ENCODE measurements around the gene SLC25A13.

SLC25A13 gene

GRCh38 chr7:96319439-96319838 is 2.5 kb downstream of the SLC25A13 start:
- Histone ChIP-seq H2BK12ac (ENCODE audit: low read length) (no peak overlapping the region), H3K14ac (ENCODE audit: low read length) (no peak overlapping the region), H3K27me3 (ENCODE audit: insufficient read depth, low read length) (no peaks in the 10 kb centered on the region)

DNA sequence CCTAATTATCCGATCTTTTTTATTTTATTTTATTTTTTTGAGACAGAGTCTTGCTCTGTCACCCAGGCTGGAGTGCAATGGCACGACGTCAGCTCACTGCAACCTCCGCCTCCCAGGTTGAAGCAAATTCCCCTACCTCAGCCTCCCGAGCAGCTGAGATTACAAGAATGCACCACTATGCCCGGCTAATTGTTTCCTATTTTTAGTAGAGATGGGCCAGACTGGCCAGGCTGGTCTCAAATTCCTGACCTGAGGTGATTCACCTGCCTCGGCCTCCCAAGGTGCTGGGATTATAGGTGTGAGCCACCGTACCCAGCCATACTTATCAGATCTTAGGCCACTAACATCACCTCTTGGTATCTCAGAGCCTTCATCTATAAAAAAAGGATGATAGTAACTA is 4.9 kb downstream of the SLC25A13 start:
- H3K4me1 ChIP-seq (ENCODE audit: control insufficient read depth in 1 of 2, insufficient read depth in 2 of 2, low read length in 2 of 2): peaks cover 8 to 18% of the 10 kb centered on the region in 2 experiments
- no peaks in the 10 kb centered on the region for H3K9me3 ChIP-seq (ENCODE audit: insufficient read depth, low read depth, low read length)
- H2BK12ac ChIP-seq (ENCODE audit: low read length): no peak overlapping the region
- peak; percentile 93 to 97 for DNase-seq
- no peak overlapping the region for H3K9ac ChIP-seq (ENCODE audit: low read length)
- H3K79me2 ChIP-seq (ENCODE audit: control insufficient read depth, insufficient read depth, low read length, poor library complexity): peaks cover 7% of the 10 kb centered on the region
- no peak overlapping the region for H3K23ac ChIP-seq (ENCODE audit: low read length)
- H3K27ac ChIP-seq (ENCODE audit: low read depth, low read length): no peak overlapping the region
- WGBS (ENCODE audit: extremely low coverage, insufficient coverage, insufficient read length): no CpG with 5 or more reads among the region's 8 CpGs
- H3K4me3 ChIP-seq (ENCODE audit: low read depth, low read length): no peak overlapping the region
- H3K79me1 ChIP-seq (ENCODE audit: low read length): peaks cover 8% of the 10 kb centered on the region
- H2AK5ac ChIP-seq (ENCODE audit: low read length): no peak overlapping the region
- no peak overlapping the region for H4K8ac ChIP-seq (ENCODE audit: low read depth, low read length)
- no peaks in the 10 kb centered on the region for H3K36me3 ChIP-seq (ENCODE audit: control insufficient read depth in 1 of 2, insufficient read depth in 2 of 2, low read length in 2 of 2)
- H2AFZ ChIP-seq (ENCODE audit: insufficient read depth, low read length, poor library complexity): no peak overlapping the region
- H2BK5ac ChIP-seq (ENCODE audit: low read depth, low read length, poor library complexity): no peak overlapping the region
- H4K91ac ChIP-seq (ENCODE audit: low read depth, low read length): no peak overlapping the region
- no peak overlapping the region for H2BK120ac ChIP-seq (ENCODE audit: insufficient read depth, low read length, poor library complexity)
- H3K14ac ChIP-seq (ENCODE audit: low read length): no peak overlapping the region
- peak overlapping the region; percentile 20 for H3K4me2 ChIP-seq (ENCODE audit: low read length)
- no peak overlapping the region for H3K4ac ChIP-seq (ENCODE audit: low read depth, low read length)
- H3K18ac ChIP-seq (ENCODE audit: low read length): no peak overlapping the region
- no peaks in the 10 kb centered on the region for H3K27me3 ChIP-seq (ENCODE audit: insufficient read depth, low read length)
- no peak overlapping the region for H4K12ac ChIP-seq (ENCODE audit: low read depth, low read length)

More at GRCh38 chr7:96319439-96319838, 2.5 kb downstream of the SLC25A13 start:
- Histone ChIP-seq H3K79me2 (ENCODE audit: control insufficient read depth, insufficient read depth, low read length, poor library complexity) (peaks cover 5% of the 10 kb centered on the region), H2AK5ac (ENCODE audit: low read length) (no peak overlapping the region), H3K4me3 (ENCODE audit: low read depth, low read length) (no peak overlapping the region), H3K4ac (ENCODE audit: low read depth, low read length) (no peak overlapping the region), H3K9ac (ENCODE audit: low read length) (no peak overlapping the region), H2AFZ (ENCODE audit: insufficient read depth, low read length, poor library complexity) (no peak overlapping the region), H3K23ac (ENCODE audit: low read length) (no peak overlapping the region), H3K18ac (ENCODE audit: low read length) (no peak overlapping the region), H3K4me2 (ENCODE audit: low read length) (no peak overlapping the region), H3K79me1 (ENCODE audit: low read length) (peaks cover 8% of the 10 kb centered on the region), H2BK5ac (ENCODE audit: low read depth, low read length, poor library complexity) (no peak overlapping the region), H4K91ac (ENCODE audit: low read depth, low read length) (no peak overlapping the region), H4K12ac (ENCODE audit: low read depth, low read length) (no peak overlapping the region), H2BK120ac (ENCODE audit: insufficient read depth, low read length, poor library complexity) (no peak overlapping the region), H3K4me1 (ENCODE audit: control insufficient read depth in 1 of 2, insufficient read depth in 2 of 2, low read length in 2 of 2) (peaks cover 9 to 14% of the 10 kb centered on the region in 2 experiments), H3K36me3 (ENCODE audit: control insufficient read depth in 1 of 2, insufficient read depth in 2 of 2, low read length in 2 of 2) (no peaks in the 10 kb centered on the region), H4K8ac (ENCODE audit: low read depth, low read length) (no peak overlapping the region), H3K27ac (ENCODE audit: low read depth, low read length) (no peak overlapping the region), H3K9me3 (ENCODE audit: insufficient read depth, low read depth, low read length) (no peaks in the 10 kb centered on the region)
- DNase-seq: no peak

- Histone ChIP-seq H2BK5ac (ENCODE audit: low read depth, low read length, poor library complexity) (no peak overlapping the region), H3K4me1 (ENCODE audit: control insufficient read depth in 1 of 2, insufficient read depth in 2 of 2, low read length in 2 of 2) (peaks cover 8 to 18% of the 10 kb centered on the region in 2 experiments), H2BK120ac (ENCODE audit: insufficient read depth, low read length, poor library complexity) (no peak overlapping the region), H3K36me3 (ENCODE audit: control insufficient read depth in 1 of 2, insufficient read depth in 2 of 2, low read length in 2 of 2) (no peaks in the 10 kb centered on the region), H4K12ac (ENCODE audit: low read depth, low read length) (no peak overlapping the region), H3K79me1 (ENCODE audit: low read length) (peaks cover 2% of the 10 kb centered on the region), H3K79me2 (ENCODE audit: control insufficient read depth, insufficient read depth, low read length, poor library complexity) (peaks cover 2% of the 10 kb centered on the region), H2BK12ac (ENCODE audit: low read length) (no peak overlapping the region), H3K27ac (ENCODE audit: low read depth, low read length) (no peak overlapping the region), H3K18ac (ENCODE audit: low read length) (no peak overlapping the region), H3K27me3 (ENCODE audit: insufficient read depth, low read length) (no peaks in the 10 kb centered on the region), H2AFZ (ENCODE audit: insufficient read depth, low read length, poor library complexity) (no peak overlapping the region), H4K8ac (ENCODE audit: low read depth, low read length) (no peak overlapping the region), H4K91ac (ENCODE audit: low read depth, low read length) (no peak overlapping the region), H3K4ac (ENCODE audit: low read depth, low read length) (no peak overlapping the region), H2AK5ac (ENCODE audit: low read length) (no peak overlapping the region), H3K9me3 (ENCODE audit: insufficient read depth, low read depth, low read length) (no peaks in the 10 kb centered on the region), H3K4me3 (ENCODE audit: low read depth, low read length) (no peak overlapping the region), H3K14ac (ENCODE audit: low read length) (no peak overlapping the region), H3K4me2 (ENCODE audit: low read length) (no peak overlapping the region), H3K9ac (ENCODE audit: low read length) (no peak overlapping the region), H3K23ac (ENCODE audit: low read length) (no peak overlapping the region)
- DNase-seq: peak in 1 of 2 donors; percentile 57
Measured at GRCh38 chr7:96315125-96315512, 6.8 kb downstream of the SLC25A13 start.

DNA sequence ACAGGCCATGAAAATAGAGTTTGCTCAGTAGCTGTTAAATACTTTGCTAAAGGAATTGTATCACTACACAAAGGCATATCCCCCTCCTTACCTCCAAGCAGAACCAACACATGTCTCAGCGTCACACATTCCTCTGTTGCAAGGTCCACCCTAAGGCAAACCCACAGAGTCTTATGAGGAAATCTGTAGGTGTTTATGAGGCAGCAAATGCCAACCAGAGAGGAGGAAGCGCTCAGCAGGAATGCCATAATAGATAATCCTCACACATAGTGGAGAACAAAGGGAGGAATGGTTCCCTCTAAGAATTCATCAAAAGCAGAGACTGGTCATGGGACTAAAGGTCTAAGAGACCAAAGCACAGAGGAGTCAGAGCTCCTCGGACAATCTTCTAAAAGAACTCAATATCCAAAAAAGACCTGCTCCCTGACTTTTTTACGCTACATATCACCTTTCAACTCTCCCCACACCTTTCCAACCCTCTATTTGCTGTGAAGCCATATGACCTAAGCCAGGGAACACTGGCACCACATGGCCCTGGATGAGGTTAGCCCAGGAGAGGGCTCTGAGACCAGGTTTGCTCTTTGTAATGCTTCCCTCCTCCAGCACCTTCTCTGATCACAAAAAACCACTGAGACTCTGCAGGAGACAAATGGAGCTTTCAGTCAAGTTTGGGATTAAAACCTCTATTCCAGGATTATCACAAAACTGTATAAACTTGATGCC is 7.3 kb downstream of the SLC25A13 start:
- DNase-seq: peak; percentile 93 to 95
- peaks cover 2% of the 10 kb centered on the region for H3K79me2 ChIP-seq (ENCODE audit: control insufficient read depth, insufficient read depth, low read length, poor library complexity)

More for the DNA sequence above, 7.3 kb downstream of the SLC25A13 start:
- Histone ChIP-seq H3K9ac (ENCODE audit: low read length) (no peak overlapping the region), H2AK5ac (ENCODE audit: low read length) (no peak overlapping the region), H3K14ac (ENCODE audit: low read length) (no peak overlapping the region), H2BK120ac (ENCODE audit: insufficient read depth, low read length, poor library complexity) (no peak overlapping the region), H2AFZ (ENCODE audit: insufficient read depth, low read length, poor library complexity) (no peak overlapping the region), H2BK5ac (ENCODE audit: low read depth, low read length, poor library complexity) (no peak overlapping the region), H3K4me1 (ENCODE audit: control insufficient read depth in 1 of 2, insufficient read depth in 2 of 2, low read length in 2 of 2) (peaks cover 8 to 18% of the 10 kb centered on the region in 2 experiments), H3K4ac (ENCODE audit: low read depth, low read length) (no peak overlapping the region), H3K18ac (ENCODE audit: low read length) (no peak overlapping the region), H3K79me1 (ENCODE audit: low read length) (peaks cover 2% of the 10 kb centered on the region), H4K12ac (ENCODE audit: low read depth, low read length) (no peak overlapping the region), H3K4me2 (ENCODE audit: low read length) (no peak overlapping the region), H4K8ac (ENCODE audit: low read depth, low read length) (no peak overlapping the region), H3K4me3 (ENCODE audit: low read depth, low read length) (no peak overlapping the region), H4K91ac (ENCODE audit: low read depth, low read length) (no peak overlapping the region), H3K36me3 (ENCODE audit: control insufficient read depth in 1 of 2, insufficient read depth in 2 of 2, low read length in 2 of 2) (no peaks in the 10 kb centered on the region), H2BK12ac (ENCODE audit: low read length) (no peak overlapping the region), H3K27me3 (ENCODE audit: insufficient read depth, low read length) (no peaks in the 10 kb centered on the region), H3K9me3 (ENCODE audit: insufficient read depth, low read depth, low read length) (no peaks in the 10 kb centered on the region), H3K23ac (ENCODE audit: low read length) (no peak overlapping the region), H3K27ac (ENCODE audit: low read depth, low read length) (no peak overlapping the region)
- WGBS (ENCODE audit: extremely low coverage, insufficient coverage, insufficient read length): 100% methylated on average over 1 of the region's 4 CpGs
